ENCODE data around the gene PRKX. TPM values are rescaled to one million over a fixed set of nuclear protein-coding genes. Genes with fewer than 3 reads are reported as not detected.

The PRKX gene
- total RNA-seq, 2 experiments from 2014 or later, result 31.6 to 35.4 TPM

DNA sequence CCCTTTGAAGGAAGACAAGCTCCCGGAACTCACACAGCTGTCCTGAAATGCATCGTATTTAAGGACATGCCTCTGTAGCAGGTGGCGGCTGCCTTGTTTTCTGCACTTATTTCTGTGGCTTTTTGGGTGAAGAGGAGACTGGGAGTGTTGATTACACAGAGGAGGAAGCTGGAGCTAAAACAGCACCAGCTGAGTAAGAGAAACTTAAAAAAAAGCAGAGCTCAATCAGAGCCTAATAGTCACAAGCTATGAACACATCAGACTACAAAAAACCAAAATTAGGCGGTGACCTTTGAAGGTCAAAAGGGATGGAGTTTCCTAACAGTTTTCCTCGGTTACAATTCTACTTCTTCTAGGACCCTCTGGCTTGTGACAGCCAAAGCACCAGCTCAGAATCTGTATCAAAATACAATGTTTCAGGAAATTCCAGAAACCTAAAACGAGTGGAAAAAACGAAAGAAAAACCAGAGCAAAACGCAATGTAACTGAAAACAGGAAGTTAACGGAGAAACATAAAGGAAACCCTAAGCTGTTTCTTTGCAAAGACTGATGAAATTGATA is 13.5 kb downstream of the PRKX start:
- Mint-ChIP-seq H3K36me3 (ENCODE audit: low read depth) (no peaks in the 10 kb centered on the region), H3K9me3 (no peaks in the 10 kb centered on the region), H3K4me3 (peak overlapping the region; percentile 91), H3K27ac (peak overlapping the region; percentile 95), H3K27me3 (no peaks in the 10 kb centered on the region), H3K4me1 (ENCODE audit: low read depth) (peaks cover 42% of the 10 kb centered on the region)
- ATAC-seq (ENCODE audit: poor library complexity) (peak; percentile 71), DNase-seq (peak in 4 of 14 experiments; percentile 21 to 46 (median 37))
- H3K9me3 ChIP-seq (ENCODE audit: control insufficient read depth in 1 of 2, insufficient read depth in 1 of 2, low read length in 2 of 2), result no peaks in the 10 kb centered on the region
- CTCF ChIA-PET, result interaction anchor here (0.7 to 1.2 kb wide), 3 partner anchors 12 to 19 kb away, joined by 3 read pairs; no protein-coding TSS in a partner anchor
- TF ChIP-seq, protein P1, sequence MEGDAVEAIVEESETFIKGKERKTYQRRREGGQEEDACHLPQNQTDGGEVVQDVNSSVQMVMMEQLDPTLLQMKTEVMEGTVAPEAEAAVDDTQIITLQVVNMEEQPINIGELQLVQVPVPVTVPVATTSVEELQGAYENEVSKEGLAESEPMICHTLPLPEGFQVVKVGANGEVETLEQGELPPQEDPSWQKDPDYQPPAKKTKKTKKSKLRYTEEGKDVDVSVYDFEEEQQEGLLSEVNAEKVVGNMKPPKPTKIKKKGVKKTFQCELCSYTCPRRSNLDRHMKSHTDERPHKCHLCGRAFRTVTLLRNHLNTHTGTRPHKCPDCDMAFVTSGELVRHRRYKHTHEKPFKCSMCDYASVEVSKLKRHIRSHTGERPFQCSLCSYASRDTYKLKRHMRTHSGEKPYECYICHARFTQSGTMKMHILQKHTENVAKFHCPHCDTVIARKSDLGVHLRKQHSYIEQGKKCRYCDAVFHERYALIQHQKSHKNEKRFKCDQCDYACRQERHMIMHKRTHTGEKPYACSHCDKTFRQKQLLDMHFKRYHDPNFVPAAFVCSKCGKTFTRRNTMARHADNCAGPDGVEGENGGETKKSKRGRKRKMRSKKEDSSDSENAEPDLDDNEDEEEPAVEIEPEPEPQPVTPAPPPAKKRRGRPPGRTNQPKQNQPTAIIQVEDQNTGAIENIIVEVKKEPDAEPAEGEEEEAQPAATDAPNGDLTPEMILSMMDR (IDR thresholded peaks at IDR 0.05), result no peak
- intact Hi-C loops (cut with DNase I, micrococcal nuclease), result loop anchor here in 1 of 2 experiments (5.0 kb wide), 1 partner anchor 48 kb away; no protein-coding TSS in a partner anchor
- H3K36me3 ChIP-seq (ENCODE audit: insufficient read depth, low read length), result no peaks in the 10 kb centered on the region
- peaks cover 37% of the 10 kb centered on the region for H3K4me1 ChIP-seq (ENCODE audit: insufficient read depth, low read length)
- POLR2A ChIA-PET, result interaction anchor here (1.0 to 2.9 kb wide), 4 partner anchors 8 to 22 kb away, joined by 3 to 18 read pairs (median 10); partner anchors contain the start of gene PRKX
- H3K27ac ChIP-seq (ENCODE audit: low read depth in 1 of 2, low read length in 2 of 2), result peak overlapping the region; percentile 69 to 78
- H3K4me3 ChIP-seq (ENCODE audit: low read length), result peak overlapping the region; percentile 58
- H3K27me3 ChIP-seq (ENCODE audit: control insufficient read depth in 1 of 2, insufficient read depth in 2 of 2, low read length in 2 of 2), result no peaks in the 10 kb centered on the region

DNA sequence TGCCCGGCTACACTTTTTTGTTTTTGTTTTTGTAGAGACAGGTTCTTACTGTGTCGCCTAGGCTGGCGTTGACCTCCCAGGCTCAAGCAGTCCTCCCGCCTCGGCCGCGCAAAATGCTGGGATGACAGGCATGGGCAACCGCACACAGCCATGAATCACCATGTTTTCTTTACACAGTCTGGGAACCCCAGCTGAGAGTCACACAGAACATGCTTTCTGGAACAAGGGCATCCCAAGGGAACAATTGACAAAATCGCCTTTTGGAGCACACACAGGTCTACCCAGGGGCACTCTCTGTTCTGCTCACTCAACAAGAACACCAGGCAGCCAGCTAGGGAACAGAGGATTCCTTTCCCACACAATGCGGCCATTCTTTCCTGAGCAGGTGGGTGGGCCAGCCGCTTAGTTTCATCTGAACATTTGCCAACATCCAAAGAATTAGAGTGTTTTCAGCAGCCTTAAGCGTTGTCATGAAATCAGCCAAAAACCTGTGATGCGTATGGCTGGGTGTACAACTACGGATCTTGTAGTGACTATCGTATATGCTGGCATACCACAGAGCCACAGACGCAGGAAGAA is 15.7 kb downstream of the PRKX start:
- Histone ChIP-seq H3K4me3 (ENCODE audit: low read length) (no peak overlapping the region), H3K27ac (ENCODE audit: low read depth in 1 of 2, low read length in 2 of 2) (no peak overlapping the region), H3K9me3 (ENCODE audit: control insufficient read depth in 1 of 2, insufficient read depth in 1 of 2, low read length in 2 of 2) (no peaks in the 10 kb centered on the region), H3K4me1 (ENCODE audit: insufficient read depth, low read length) (peaks cover 31% of the 10 kb centered on the region), H3K36me3 (ENCODE audit: insufficient read depth, low read length) (no peaks in the 10 kb centered on the region), H3K27me3 (ENCODE audit: control insufficient read depth in 1 of 2, insufficient read depth in 2 of 2, low read length in 2 of 2) (no peaks in the 10 kb centered on the region)
- DNase-seq, result no peak
- POLR2A ChIA-PET, result no interaction called here
- Mint-ChIP-seq H3K36me3 (ENCODE audit: low read depth) (no peaks in the 10 kb centered on the region), H3K27ac (peak overlapping the region; percentile 58), H3K4me1 (ENCODE audit: low read depth) (peaks cover 44% of the 10 kb centered on the region), H3K27me3 (no peaks in the 10 kb centered on the region), H3K4me3 (no peak overlapping the region), H3K9me3 (no peaks in the 10 kb centered on the region)
- CTCF ChIA-PET, result no interaction called here
- TF ChIP-seq, protein P1 (IDR thresholded peaks at IDR 0.05), result no peak
- no peak for ATAC-seq (ENCODE audit: poor library complexity)
- intact Hi-C loops (cut with DNase I, micrococcal nuclease), result loop anchor here in 1 of 2 experiments (5.0 kb wide), 1 partner anchor 45 kb away; no protein-coding TSS in a partner anchor

DNA sequence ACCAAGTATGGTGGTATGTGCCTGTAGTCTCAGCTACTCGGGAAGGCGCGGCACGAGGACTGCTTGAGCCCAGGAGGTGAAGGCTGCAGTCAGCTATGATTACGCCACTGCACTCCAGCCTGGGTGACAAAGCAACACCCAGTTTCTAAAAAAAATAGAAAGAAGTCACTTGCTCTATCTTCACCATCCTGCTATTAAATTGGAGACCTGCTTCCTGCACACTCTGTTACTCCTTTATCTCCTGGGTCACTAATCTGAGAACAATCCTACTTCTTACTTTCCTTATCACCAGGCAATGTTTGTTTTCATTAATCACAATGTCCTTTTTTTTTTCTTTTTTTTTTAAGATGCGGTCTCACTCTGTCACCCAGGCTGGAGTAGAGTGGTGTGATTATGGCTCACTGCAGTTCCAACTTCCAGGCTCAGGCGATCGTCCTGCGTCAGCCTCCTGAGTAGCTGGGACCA is 16.2 kb downstream of the PRKX start:
- H3K36me3 ChIP-seq (ENCODE audit: insufficient read depth, low read length), result no peaks in the 10 kb centered on the region
- no peaks in the 10 kb centered on the region for H3K9me3 ChIP-seq (ENCODE audit: control insufficient read depth in 1 of 2, insufficient read depth in 1 of 2, low read length in 2 of 2)
- CTCF ChIA-PET, result no interaction called here
- TF ChIP-seq, protein P1 (IDR thresholded peaks at IDR 0.05), result no peak
- no peak overlapping the region for H3K27ac ChIP-seq (ENCODE audit: low read depth in 1 of 2, low read length in 2 of 2)
- no peak overlapping the region for H3K4me3 ChIP-seq (ENCODE audit: low read length)
- intact Hi-C loops (cut with DNase I, micrococcal nuclease), result loop anchor here in 1 of 2 experiments (5.0 kb wide), 1 partner anchor 45 kb away; no protein-coding TSS in a partner anchor
- Mint-ChIP-seq H3K27ac (no peak overlapping the region), H3K4me3 (no peak overlapping the region), H3K27me3 (no peaks in the 10 kb centered on the region), H3K9me3 (no peaks in the 10 kb centered on the region), H3K4me1 (ENCODE audit: low read depth) (peaks cover 44% of the 10 kb centered on the region), H3K36me3 (ENCODE audit: low read depth) (no peaks in the 10 kb centered on the region)
- no peaks in the 10 kb centered on the region for H3K27me3 ChIP-seq (ENCODE audit: control insufficient read depth in 1 of 2, insufficient read depth in 2 of 2, low read length in 2 of 2)
- ATAC-seq (ENCODE audit: poor library complexity) (no peak), DNase-seq (no peak)
- peaks cover 31% of the 10 kb centered on the region for H3K4me1 ChIP-seq (ENCODE audit: insufficient read depth, low read length)
- POLR2A ChIA-PET, result interaction anchor here (1.3 kb wide), 1 partner anchor 17 kb away, joined by 3 read pairs; the partner anchor contains the start of gene PRKX

Data from CD4-positive, alpha-beta T cell (primary cell).